Measurements from ENCODE around the gene FUZ.

- TF ChIP-seq CTCF (IDR thresholded peaks at IDR 0.05) = no peak
- TF ChIP-seq POLR2A (IDR thresholded peaks at IDR 0.05; ENCODE audit: low read depth) = no peak
- TF ChIP-seq EP300 (IDR thresholded peaks at IDR 0.05) = no peak
- TF ChIP-seq POLR2AphosphoS5 (IDR thresholded peaks at IDR 0.05) = no peak
Observed at GRCh38 chr19:49802836-49803528, 10.1 kb downstream of the FUZ start.
